GM12801 (cell line): ENCODE data around the gene FAM135A.

Experiments used
- TF ChIP-seq, protein P1 (sequence below): IDR thresholded peaks from one replicate; pipeline ENCODE4 v1.5.1; 2011; ENCODE audit warnings: control low read depth; ENCODE audit not compliant: insufficient read length; ENCODE audit errors: extremely low read depth

The FAM135A gene

DNA sequence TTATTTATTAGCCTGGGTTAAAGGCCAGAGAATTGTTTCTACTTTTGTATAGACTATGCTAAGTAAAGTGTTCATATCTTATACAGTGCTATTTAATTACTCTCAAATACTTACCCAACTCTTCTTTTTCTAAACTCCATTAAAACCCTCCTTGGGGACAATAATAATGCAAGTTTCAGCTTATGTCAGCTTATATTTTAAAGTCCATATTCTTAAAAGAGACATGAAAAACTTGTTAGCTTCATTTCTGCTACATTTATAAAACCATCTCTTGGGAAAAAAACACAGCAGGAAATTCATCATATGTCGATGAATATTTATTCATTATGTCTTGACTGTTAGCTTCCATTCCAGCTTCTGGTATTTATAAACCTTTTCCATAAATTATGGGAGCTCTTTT lies 81.5 kb downstream of the FAM135A start:
- TF ChIP-seq, protein P1, sequence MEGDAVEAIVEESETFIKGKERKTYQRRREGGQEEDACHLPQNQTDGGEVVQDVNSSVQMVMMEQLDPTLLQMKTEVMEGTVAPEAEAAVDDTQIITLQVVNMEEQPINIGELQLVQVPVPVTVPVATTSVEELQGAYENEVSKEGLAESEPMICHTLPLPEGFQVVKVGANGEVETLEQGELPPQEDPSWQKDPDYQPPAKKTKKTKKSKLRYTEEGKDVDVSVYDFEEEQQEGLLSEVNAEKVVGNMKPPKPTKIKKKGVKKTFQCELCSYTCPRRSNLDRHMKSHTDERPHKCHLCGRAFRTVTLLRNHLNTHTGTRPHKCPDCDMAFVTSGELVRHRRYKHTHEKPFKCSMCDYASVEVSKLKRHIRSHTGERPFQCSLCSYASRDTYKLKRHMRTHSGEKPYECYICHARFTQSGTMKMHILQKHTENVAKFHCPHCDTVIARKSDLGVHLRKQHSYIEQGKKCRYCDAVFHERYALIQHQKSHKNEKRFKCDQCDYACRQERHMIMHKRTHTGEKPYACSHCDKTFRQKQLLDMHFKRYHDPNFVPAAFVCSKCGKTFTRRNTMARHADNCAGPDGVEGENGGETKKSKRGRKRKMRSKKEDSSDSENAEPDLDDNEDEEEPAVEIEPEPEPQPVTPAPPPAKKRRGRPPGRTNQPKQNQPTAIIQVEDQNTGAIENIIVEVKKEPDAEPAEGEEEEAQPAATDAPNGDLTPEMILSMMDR: no peak

DNA sequence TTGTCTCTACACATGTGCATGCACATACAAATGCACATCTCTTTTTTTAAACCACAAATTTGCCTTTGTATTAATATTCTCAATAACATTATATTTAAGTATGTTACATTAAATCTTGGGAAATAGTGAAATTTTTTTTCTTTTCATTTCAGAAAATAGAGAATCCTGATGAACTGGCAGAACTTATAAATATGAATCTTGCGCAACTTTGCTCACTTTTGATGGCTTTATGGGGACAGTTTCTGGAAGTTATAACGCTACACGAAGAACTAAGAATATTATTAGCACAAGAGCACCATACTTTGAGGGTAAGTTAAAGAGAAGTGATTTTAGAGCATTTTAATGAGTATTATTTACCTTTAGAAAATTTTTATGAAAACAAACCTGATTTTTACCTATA lies 89.2 kb downstream of the FAM135A start:
- TF ChIP-seq, protein P1: no peak

DNA sequence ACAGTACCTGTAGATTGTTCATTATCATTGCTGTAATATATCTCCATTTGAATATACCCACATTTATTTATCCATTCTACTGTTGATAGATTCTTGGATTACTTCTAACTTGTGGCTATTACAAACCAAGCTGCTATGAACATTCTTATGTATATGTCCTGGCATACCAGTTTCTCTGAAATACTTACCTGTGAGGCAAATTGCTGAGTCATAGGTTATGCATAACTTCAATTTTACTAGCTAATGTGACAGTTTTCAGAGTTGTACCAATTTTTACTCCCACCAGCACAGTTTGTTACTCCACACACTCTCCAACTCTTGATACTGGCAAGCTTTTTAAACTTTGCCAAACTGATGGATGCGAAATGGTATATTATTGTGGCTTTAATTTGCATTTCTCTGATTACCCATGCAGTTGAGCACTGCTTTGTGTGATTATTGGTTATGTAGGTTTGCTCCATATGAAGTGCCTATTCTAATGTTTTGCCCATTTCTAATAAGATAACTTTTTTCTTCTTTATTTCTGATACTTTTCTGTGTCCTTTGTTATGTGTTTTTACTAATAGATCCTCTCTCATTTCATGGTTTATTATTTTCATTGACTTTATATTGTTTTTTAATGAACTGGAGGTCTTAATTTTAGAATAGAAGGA lies 90.6 kb downstream of the FAM135A start:
- TF ChIP-seq, protein P1: no peak

DNA sequence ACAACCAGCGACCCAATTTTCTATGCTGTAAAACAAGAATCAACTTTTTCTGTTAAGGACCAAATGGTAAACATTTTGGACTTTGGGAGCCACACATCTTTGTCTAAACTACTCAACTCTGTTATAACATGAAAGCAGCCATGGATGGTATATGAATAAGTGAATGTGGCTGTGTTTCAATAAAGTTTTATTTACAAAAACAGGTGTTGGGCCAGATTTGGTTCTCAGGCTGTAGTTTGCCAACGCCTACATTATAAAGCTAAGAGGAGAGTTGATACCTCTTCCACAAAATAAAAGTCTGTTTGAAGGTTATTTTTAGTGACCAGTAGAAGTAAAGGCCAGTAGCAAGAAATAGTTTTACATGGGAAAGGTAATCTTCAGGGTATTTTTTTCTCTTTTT lies 93.0 kb downstream of the FAM135A start:
- TF ChIP-seq, protein P1: no peak

DNA sequence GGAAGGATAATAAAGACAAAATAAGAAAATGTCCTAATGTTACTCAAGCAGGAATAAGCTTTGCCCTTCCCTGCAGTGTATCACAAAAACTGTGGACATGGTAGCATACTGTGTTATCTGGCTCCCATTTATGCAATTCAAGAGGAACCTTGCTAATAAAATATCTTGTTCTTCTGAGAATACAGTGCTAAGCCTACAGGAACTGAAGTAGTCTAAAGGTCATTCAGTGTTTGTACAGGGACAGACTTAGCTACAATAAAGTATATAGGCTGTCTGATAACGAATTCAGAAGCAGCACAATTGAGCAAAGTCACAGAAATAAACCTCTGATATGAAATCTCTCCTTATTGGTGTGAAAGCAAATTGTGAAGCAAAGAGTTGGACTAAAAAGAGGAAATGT lies 93.9 kb downstream of the FAM135A start:
- TF ChIP-seq, protein P1: no peak

DNA sequence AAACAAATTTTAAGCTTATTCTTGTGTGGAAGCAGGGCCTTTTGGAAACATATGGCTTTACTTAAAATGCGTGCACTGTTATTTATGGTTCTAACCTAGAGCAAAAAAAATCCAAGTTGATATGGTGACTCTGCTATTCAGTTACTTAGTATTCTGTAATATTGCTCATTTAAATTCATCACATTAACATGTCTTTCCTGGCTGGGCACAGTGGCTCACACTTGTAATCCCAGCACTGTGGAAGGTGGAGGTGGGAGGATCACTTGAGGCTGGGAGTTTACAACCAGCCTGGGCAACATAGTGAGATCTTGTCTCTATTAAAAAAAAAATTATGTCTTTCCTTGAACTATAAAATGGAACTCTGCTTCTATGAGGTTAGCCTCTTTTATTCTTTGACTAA lies 95.6 kb downstream of the FAM135A start:
- TF ChIP-seq, protein P1: no peak

DNA sequence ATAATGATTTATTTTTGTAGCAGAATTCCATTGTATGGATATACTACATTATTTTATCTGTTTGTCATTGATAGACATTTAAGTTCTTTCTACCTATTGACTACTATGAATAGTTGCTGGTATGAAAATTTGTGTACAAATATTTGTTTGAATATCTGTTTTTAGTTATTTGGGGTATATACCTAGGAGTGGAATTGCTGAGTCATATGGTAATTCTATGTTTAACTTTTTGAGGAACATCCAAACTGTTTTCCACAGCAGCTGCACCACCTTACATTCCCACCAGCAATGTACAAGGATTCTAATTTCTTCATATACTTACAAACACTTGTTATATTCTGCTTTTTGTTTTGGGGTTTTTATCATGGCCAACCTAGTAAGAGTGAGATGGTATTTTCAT lies 97.3 kb downstream of the FAM135A start:
- TF ChIP-seq, protein P1: no peak

DNA sequence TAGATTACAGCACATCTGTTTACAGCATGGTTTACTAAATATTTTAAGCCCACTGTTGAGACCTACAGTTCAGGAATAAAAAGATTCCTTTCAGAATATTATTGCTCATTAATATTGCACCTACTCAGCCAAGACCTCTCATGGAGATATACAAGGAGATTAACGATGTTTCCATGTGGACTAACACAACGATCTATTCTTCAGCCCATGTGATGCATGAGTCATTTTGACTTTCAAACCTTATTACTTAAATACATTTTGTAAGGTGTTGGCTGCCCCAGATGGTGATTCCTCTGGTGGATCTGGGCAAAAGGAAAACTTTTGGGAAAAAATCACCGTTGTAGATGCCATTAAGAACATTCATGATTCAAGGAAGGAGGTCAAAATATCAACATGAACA lies 105.4 kb downstream of the FAM135A start:
- TF ChIP-seq, protein P1: no peak
